Measurements from ENCODE around the gene PRAMEF12.

The PRAMEF12 gene

GRCh38 chr1:12741946-12742345 is 31.6 kb upstream of the PRAMEF12 start:
- DNase-seq (ENCODE audit: extremely low spot score), result no peak
- CTCF ChIA-PET, result interaction anchor here (1.0 kb wide), 1 partner anchor 10 kb away, joined by 3 read pairs; no protein-coding TSS in a partner anchor
- TF ChIP-seq CTCF (IDR thresholded peaks at IDR 0.05; ENCODE audit: control extremely low read depth, extremely low read depth, low read depth, missing control alignments), result no peak
- POLR2A ChIA-PET, result no interaction called here

GRCh38 chr1:12745126-12745991 is 28.2 kb upstream of the PRAMEF12 start:
- CTCF ChIA-PET, result no interaction called here
- no peak for DNase-seq (ENCODE audit: extremely low spot score)
- POLR2A ChIA-PET, result no interaction called here
- TF ChIP-seq CTCF (IDR thresholded peaks at IDR 0.05; ENCODE audit: control extremely low read depth, extremely low read depth, low read depth, missing control alignments), result no peak

- POLR2A ChIA-PET, result no interaction called here
- CTCF ChIA-PET, result no interaction called here
These were observed 27.6 kb upstream of the PRAMEF12 start, which contains the start of gene CFAP107 for GRCh38 chr1:12745992-12746323. Gene CFAP107, plus strand, starts transcription at chr1:12746200. Its CDS starts 231 bp downstream, at chr1:12746431.

GRCh38 chr1:12748778-12749355 is 24.7 kb upstream of the PRAMEF12 start:
- CTCF ChIA-PET, result interaction anchor here (1.8 kb wide), 1 partner anchor 9 kb away, joined by 3 read pairs; no protein-coding TSS in a partner anchor
- no peak for DNase-seq (ENCODE audit: extremely low spot score)
- no peak for TF ChIP-seq CTCF (IDR thresholded peaks at IDR 0.05; ENCODE audit: control extremely low read depth, extremely low read depth, low read depth, missing control alignments)
- POLR2A ChIA-PET, result no interaction called here

More at GRCh38 chr1:12745992-12746323, 27.6 kb upstream of the PRAMEF12 start, which contains the start of gene CFAP107:
- no peak for DNase-seq (ENCODE audit: extremely low spot score)
- no peak for TF ChIP-seq CTCF (IDR thresholded peaks at IDR 0.05; ENCODE audit: control extremely low read depth, extremely low read depth, low read depth, missing control alignments)

GRCh38 chr1:12754738-12755137 is 18.8 kb upstream of the PRAMEF12 start:
- no peak for TF ChIP-seq CTCF (IDR thresholded peaks at IDR 0.05; ENCODE audit: control extremely low read depth, extremely low read depth, low read depth, missing control alignments)
- no peak for DNase-seq (ENCODE audit: extremely low spot score)
- POLR2A ChIA-PET, result no interaction called here
- CTCF ChIA-PET, result no interaction called here

- CTCF ChIA-PET, result no interaction called here
- POLR2A ChIA-PET, result no interaction called here
- no peak for TF ChIP-seq CTCF (IDR thresholded peaks at IDR 0.05; ENCODE audit: control extremely low read depth, extremely low read depth, low read depth, missing control alignments)
- no peak for DNase-seq (ENCODE audit: extremely low spot score)
These were observed 17.3 kb upstream of the PRAMEF12 start for GRCh38 chr1:12756273-12756672.

Measured in GM10248 (cell line).